WERI-Rb-1 (cell line): Measurements from ENCODE around the gene KCNIP4.

Experiments
- DNase-seq: peaks from one replicate; pipeline ENCODE4 v3.0.0-alpha.2; 2020
- H3K27ac ChIP-seq: fragments of 250-450 bp; sonication (Bioruptor Pico); 2 replicates; pipeline ENCODE4 v1.5.1; 2020; ENCODE audit warnings: mild to moderate bottlenecking, moderate library complexity
- H3K27me3 ChIP-seq: fragments of 250-450 bp; sonication (Bioruptor Pico); 2 replicates; pipeline ENCODE4 v1.5.1; 2021; ENCODE audit warnings: mild to moderate bottlenecking, low read depth, moderate library complexity; ENCODE audit not compliant: insufficient read depth, severe bottlenecking
- H3K36me3 ChIP-seq: fragments of 250-450 bp; sonication (Bioruptor Pico); 2 replicates; pipeline ENCODE4 v1.5.1; 2020; ENCODE audit warnings: mild to moderate bottlenecking, moderate library complexity
- H3K4me3 ChIP-seq: 2 replicates; pipeline ENCODE4 v1.5.1; 2011; ENCODE audit warnings: low read depth, mild to moderate bottlenecking, control low read depth, low read length
- H3K9me3 ChIP-seq: fragments of 250-450 bp; sonication (Bioruptor Pico); 2 replicates; pipeline ENCODE4 v1.5.1; 2021; ENCODE audit warnings: mild to moderate bottlenecking, moderate library complexity; ENCODE audit not compliant: severe bottlenecking
- TF ChIP-seq, protein P1 (sequence below): IDR thresholded peaks from 2 replicates; pipeline ENCODE4 v1.5.1; 2011; ENCODE audit warnings: low read depth, mild to moderate bottlenecking, control low read depth, inconsistent platforms, low read length

KCNIP4 gene

DNA sequence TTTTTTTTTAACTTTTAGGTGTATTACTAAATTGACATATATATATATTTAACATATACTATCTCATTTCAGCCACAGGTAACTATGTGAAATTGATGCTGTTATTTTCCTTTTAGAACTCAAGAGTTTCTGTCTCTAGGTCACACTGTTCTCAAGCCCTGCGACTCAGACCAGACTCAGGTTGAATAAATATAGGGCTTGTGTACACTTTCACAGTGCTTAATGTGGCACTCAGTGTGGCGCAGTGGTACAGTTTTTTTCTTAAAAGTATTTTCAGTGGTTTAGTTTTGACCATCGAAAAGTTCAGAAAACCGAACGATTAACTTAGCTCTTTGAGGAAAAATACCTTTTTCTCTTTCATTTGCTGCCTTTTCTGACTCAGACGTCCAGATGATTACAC is 1223.7 kb downstream of the KCNIP4 start:
- Histone ChIP-seq H3K4me3 (no peak overlapping the region), H3K27ac (no peak overlapping the region), H3K27me3 (no peaks in the 10 kb centered on the region), H3K9me3 (peaks cover 7% of the 10 kb centered on the region), H3K36me3 (peaks cover 65% of the 10 kb centered on the region)
- no peak for DNase-seq
- TF ChIP-seq, protein P1, sequence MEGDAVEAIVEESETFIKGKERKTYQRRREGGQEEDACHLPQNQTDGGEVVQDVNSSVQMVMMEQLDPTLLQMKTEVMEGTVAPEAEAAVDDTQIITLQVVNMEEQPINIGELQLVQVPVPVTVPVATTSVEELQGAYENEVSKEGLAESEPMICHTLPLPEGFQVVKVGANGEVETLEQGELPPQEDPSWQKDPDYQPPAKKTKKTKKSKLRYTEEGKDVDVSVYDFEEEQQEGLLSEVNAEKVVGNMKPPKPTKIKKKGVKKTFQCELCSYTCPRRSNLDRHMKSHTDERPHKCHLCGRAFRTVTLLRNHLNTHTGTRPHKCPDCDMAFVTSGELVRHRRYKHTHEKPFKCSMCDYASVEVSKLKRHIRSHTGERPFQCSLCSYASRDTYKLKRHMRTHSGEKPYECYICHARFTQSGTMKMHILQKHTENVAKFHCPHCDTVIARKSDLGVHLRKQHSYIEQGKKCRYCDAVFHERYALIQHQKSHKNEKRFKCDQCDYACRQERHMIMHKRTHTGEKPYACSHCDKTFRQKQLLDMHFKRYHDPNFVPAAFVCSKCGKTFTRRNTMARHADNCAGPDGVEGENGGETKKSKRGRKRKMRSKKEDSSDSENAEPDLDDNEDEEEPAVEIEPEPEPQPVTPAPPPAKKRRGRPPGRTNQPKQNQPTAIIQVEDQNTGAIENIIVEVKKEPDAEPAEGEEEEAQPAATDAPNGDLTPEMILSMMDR: no peak

DNA sequence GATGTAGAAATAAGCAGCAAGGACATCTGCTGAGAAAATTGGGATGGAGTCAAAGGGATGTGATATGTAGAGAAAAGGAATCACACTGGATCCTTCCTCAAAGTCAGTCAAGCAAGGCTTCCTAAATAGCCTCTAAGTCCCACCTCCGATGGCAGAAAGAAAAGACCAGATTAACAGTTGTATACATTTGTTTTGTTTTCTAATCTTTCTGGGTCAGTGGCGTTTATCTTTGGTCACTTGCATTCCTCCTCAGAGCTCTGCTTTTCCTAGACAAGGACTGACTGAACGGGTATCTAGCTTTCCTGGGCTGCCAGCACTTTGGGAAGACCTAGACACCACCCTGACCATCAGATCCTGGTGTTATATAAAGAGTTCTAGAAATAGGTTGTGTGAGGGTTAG is 1225.1 kb downstream of the KCNIP4 start:
- Histone ChIP-seq H3K36me3 (peaks cover 62% of the 10 kb centered on the region), H3K27ac (no peak overlapping the region), H3K9me3 (peaks cover 7% of the 10 kb centered on the region), H3K27me3 (no peaks in the 10 kb centered on the region), H3K4me3 (no peak overlapping the region)
- TF ChIP-seq, protein P1: no peak
- no peak for DNase-seq

DNA sequence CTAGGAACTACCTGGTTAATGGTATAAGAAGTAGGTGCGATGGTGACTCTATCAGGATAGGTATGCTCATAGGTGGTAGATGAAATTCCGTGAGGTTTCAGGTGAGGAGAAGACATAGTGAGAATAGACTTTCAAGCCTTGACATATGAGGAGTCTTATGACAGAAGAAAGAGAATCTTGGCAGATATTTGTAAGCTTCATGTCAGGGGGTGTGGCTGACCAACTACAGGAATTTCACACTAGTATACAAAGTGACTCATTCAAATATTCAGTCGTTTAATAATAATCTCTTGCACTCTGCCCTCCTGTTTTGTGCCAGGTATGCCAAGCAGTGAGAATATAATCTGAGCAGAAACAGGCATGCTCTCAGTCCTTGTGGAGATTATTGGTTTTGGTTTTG is 1225.6 kb downstream of the KCNIP4 start:
- Histone ChIP-seq H3K4me3 (no peak overlapping the region), H3K36me3 (peaks cover 57% of the 10 kb centered on the region), H3K27me3 (no peaks in the 10 kb centered on the region), H3K27ac (no peak overlapping the region), H3K9me3 (peaks cover 7% of the 10 kb centered on the region)
- DNase-seq: no peak
- TF ChIP-seq, protein P1: no peak

DNA sequence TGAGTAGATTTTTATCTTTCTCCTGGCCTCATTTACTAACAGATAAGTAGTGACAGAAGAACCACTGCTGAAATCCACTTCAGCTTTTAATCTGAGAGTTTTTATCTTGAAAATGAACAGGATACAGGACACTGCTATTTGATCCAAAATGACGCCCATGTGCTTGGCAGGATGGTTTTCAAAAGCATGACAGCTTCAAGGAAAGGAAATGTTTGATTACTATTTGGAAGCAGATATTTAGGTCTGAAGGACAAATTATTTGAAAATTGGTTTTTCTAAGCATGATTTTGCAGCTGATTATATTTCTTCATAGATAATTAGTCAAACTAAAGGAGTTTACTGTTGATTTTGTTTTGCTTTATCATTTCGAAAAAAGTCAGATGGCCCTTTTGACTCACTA is 1237.2 kb downstream of the KCNIP4 start:
- Histone ChIP-seq H3K36me3 (peaks cover 36% of the 10 kb centered on the region), H3K9me3 (no peaks in the 10 kb centered on the region)

DNA sequence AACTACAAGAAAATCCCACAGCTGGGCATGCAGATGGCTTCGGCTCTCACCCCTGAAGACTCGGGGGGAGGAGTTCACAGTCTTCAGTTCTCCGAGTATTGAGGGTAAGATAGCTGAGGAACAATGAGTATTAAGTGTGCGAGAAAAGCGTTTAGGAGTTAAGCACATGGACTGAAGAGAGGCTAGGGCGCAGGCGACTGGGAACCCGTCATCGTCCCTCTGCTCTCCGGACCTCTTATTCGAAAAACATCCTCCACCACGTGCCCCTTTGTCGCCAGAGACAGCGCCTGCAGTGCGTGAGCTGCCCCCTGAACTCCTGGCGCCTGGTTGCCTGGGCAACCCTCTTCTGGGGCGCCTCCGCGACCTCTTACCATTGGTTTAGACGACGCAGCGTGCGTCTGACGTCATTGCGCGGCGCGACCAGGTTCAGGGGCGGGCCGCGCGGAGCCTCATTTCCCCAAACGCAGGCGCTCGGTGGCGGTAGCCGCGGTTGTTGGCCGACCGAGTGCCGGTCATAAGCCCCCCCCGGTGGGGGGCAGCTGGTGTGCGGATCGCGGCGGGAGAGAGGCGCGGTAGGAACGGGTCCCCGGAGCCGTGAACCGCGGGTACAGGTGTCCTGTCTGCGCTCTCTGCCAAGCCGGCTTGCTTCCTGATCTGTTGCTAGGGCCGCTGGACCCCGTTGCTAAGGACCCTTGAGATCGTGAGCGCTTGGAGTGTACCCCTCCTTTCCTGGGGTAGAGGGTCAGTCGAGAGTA is 1248.4 kb downstream of the KCNIP4 start, which contains the start of gene PACRGL:
TSS of gene PACRGL (plus strand) at position 452 of the 755 bp plus-strand sequence. CDS start 4,024 bp downstream, outside the sequence.
- no peaks in the 10 kb centered on the region for H3K27me3 ChIP-seq
- TF ChIP-seq, protein P1: no peak
- peak within 1 kb of the TSS; percentile 77 for H3K4me3 ChIP-seq
- peaks cover 13% of the 10 kb centered on the region for H3K36me3 ChIP-seq
- peak within 1 kb of the TSS; percentile 89 for H3K27ac ChIP-seq
- H3K9me3 ChIP-seq: no peaks in the 10 kb centered on the region
- DNase-seq: peak; percentile 97

More for the DNA sequence above, 1237.2 kb downstream of the KCNIP4 start:
- Histone ChIP-seq H3K4me3 (no peak overlapping the region), H3K27ac (no peak overlapping the region), H3K27me3 (no peaks in the 10 kb centered on the region)
- TF ChIP-seq, protein P1: no peak
- DNase-seq: no peak
